GM21576 (cell line): ENCODE measurements around the gene DBT.
"Not testable (repeated sequence)": the region's sequence is repeated elsewhere in the genome, so short reads cannot be mapped to it uniquely, and the experiment has no call there.

Experiments used
- ATAC-seq: cut with Tn5 transposase; IDR thresholded peaks from one replicate; pipeline ENCODE4 v1.9.1; 2021; ENCODE audit warnings: mild to moderate bottlenecking, moderate library complexity; ENCODE audit not compliant: unreplicated experiment

Gene DBT

GRCh38 chr1:100252901-100253300 lies 3.3 kb upstream of the DBT start:
- ATAC-seq = no peak

- ATAC-seq = no peak
Observed at GRCh38 chr1:100250807-100251206, 1.2 kb upstream of the DBT start.

- ATAC-seq = no peak
Observed at GRCh38 chr1:100250264-100250663, 630 bp upstream of the DBT start.

- ATAC-seq = no peak
Observed at GRCh38 chr1:100249155-100249536, 488 bp downstream of the DBT start.

GRCh38 chr1:100246738-100247137 lies 2.9 kb downstream of the DBT start:
- no peak for ATAC-seq

- no peak for ATAC-seq
Observed at GRCh38 chr1:100240631-100241030, 9.0 kb downstream of the DBT start.

- ATAC-seq = no peak
Observed at GRCh38 chr1:100239961-100240360, 9.7 kb downstream of the DBT start.

GRCh38 chr1:100237091-100237490 lies 12.5 kb downstream of the DBT start:
- no peak for ATAC-seq

GRCh38 chr1:100234432-100234831 lies 15.2 kb downstream of the DBT start:
- ATAC-seq = no peak

GRCh38 chr1:100233566-100233965 lies 16.1 kb downstream of the DBT start:
- not testable (repeated sequence) for ATAC-seq

GRCh38 chr1:100232156-100232555 lies 17.5 kb downstream of the DBT start:
- ATAC-seq = no peak

GRCh38 chr1:100231721-100232120 lies 17.9 kb downstream of the DBT start:
- ATAC-seq = no peak

GRCh38 chr1:100230765-100231164 lies 18.9 kb downstream of the DBT start:
- ATAC-seq = no peak

GRCh38 chr1:100229681-100230443 lies 19.8 kb downstream of the DBT start:
- ATAC-seq = no peak

GRCh38 chr1:100222428-100222827 lies 27.2 kb downstream of the DBT start:
- no peak for ATAC-seq

- no peak for ATAC-seq
Observed at GRCh38 chr1:100219883-100220282, 29.8 kb downstream of the DBT start.

- no peak for ATAC-seq
Observed at GRCh38 chr1:100219457-100219856, 30.2 kb downstream of the DBT start.

GRCh38 chr1:100217834-100218233 lies 31.8 kb downstream of the DBT start:
- ATAC-seq = no peak

- no peak for ATAC-seq
Observed at GRCh38 chr1:100215101-100215500, 34.5 kb downstream of the DBT start.

- no peak for ATAC-seq
Observed at GRCh38 chr1:100213141-100213540, 36.5 kb downstream of the DBT start.

GRCh38 chr1:100206301-100206700 lies 43.3 kb downstream of the DBT start:
- ATAC-seq = no peak

- not testable (repeated sequence) for ATAC-seq
Observed at GRCh38 chr1:100205593-100205992, 44.0 kb downstream of the DBT start.

GRCh38 chr1:100205103-100205502 lies 44.5 kb downstream of the DBT start:
- ATAC-seq = not testable (repeated sequence)
